Stimulated activated CD8-positive, alpha-beta memory T cell treated with anti-CD3 and anti-CD28 coated beads, Interleukin-15, amount 100 ng/mL, for 48 hours (primary cell): ENCODE measurements around the gene ACKR2.

Experiments used
- DNase-seq, 2 donors: peaks; one replicate each; pipeline ENCODE4 v3.0.0-alpha.2; 2020; ENCODE audit warnings: low read depth in 2 of 2

Gene ACKR2

DNA sequence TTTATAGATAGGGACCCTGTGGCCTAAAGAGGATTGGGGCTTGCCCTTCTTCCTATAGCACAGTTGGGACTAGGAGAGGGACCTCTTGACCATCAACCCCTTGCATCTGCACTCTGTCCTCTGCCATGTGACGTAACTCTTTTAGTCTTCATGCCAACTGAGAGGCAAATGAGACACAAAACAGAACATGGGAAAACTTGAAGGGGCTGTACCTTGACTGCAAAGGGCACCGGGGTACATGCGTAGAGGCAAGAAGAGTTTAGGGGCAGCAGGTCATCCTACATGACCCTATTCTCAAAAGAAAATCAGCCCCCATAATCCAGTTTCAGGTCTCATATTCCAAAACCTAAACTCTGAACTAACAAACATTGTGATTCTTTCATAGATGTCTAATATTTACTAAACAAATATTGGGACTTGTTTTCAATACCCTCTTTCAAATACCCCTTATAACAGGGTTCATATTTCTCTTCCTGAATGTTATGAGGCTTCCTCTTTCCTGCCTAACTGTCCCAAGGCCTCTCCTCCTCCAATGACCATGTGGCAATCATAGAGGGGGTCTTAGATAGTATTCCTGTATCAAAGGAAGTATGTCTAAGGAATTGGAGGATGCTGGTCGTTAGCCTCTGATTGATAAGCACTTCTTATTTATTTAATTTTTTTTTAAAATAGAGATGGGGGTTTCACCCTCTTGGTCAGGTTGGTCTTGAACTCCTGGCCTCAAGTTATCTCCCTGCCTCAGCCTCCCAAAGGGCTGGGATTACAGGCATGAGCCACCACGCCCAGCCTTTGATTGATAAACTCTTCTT, 20.6 kb downstream of the ACKR2 start:
- DNase-seq = no peak

DNA sequence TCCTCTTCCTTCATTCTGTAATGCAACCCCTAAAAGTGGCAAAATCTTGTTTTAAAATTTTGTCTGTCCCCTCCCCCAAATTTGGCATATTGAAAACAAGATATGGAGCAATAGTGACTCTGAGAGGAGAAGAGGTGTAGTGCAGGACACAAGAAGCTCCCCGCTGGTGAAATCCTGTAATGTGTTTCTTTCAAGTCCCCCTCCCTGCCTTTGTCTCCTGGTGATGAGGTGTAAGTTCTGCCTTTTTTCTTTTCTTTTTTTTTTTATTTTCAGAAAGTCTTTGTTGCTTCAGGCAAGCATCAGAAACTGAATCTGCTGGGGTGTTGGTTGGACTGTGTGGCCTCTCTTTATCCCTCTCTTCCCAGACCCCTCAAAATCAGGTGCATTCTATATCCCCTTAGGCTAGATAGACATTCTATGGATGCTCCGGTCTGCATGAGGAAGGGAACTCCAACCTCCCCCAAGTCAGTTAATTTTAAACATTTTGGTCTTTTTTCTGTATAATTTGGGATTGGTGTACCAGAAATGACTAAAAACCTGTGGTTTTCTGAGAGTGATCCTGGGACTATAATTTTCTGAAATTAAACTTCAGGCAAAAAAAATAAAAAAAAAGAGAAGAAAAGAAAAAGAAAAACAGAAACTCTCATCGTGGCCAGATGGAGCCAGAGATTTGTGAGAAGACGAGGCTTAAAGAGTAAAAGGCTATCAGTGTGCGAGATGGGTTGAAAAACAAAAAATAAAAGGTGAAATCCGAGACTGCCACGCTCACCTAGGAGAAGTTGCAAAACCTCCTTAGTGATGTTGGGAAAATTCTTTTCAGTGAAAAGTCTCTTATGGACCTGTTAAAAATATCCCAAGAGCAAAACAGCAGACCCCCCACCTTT, 21.4 kb downstream of the ACKR2 start:
- no peak for DNase-seq

DNA sequence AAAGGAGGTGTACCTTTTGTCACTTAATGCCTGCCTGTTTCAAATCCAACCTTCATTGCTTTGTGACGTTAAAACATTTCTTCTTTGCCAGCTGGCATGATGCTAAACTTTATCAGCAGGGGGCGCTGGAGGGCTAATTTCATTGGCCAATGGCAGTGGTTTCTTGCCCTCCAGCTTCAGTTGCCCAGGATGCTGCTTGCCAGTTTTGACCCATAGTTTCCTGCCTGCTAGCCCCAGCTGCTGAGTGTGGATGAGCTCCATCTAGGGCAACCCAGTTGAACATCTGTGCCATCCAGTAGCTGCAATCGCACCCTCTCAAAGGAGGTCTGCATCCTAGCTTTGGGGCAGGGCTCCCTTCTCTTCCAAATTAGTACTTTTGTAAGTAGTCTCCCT, 22.1 kb downstream of the ACKR2 start:
- peak; percentile 53 to 63 for DNase-seq

DNA sequence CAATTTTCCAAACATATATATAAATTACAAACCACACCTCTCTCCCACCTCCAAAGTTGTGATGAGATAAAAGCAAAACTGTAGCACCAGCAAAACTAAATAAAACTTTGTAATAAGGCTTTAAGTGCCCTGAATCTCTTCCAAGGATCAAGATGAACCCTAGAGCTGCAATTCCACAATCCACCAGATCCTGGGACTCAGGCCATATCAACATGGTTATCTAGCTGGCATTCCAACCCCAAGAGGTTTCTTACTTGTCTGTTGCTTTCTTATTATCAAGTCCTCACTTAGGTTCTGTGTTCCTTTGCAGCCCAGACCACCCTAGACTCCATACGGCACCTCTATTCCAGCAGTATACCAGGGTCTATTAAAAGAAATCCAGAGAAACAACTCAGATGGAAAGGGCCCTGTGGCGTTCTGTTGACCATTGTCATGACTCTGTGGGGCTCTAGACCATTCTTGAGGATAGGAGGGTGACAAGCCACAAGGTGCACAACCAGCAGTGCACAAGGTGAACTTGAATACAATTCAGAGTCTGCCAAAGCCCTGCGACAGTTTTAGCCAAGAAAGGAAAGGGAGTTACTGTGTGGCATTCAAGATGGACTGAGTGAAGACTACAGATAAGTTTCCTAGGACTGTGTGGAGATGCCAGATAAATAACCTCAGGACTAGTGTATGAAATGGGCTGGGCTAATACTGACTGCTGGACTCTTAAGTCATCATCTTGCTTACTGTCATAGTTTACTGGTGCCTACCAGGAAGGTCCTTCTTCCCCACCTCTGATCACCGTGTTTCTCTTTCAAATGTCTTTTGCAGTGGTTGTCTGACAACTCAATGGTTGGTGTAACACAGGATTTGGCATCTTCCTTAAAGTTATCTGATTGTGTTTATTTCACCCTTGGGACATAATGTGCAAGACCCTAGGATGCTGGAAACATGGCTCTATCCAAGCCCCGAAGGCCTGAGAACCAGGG, 27.2 kb downstream of the ACKR2 start:
- DNase-seq = no peak

DNA sequence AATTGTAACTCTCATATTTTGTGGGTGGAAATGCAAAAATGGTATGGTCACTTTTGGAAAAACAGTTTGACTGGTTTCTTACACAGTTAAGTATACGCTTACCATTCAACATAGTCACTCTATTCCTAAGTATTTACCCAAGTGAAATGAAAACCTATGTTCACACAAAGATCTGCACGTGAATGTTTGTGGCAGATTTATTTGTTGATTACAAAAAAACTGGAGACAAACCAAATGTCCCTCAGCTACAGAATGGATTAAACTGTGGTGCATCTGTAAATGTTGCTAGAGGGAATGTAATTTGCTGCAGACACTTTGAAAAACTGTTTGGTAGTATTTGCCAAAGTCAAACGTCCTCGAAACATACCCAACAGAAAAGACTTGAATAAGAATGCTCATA, 29.3 kb downstream of the ACKR2 start:
- DNase-seq = no peak

DNA sequence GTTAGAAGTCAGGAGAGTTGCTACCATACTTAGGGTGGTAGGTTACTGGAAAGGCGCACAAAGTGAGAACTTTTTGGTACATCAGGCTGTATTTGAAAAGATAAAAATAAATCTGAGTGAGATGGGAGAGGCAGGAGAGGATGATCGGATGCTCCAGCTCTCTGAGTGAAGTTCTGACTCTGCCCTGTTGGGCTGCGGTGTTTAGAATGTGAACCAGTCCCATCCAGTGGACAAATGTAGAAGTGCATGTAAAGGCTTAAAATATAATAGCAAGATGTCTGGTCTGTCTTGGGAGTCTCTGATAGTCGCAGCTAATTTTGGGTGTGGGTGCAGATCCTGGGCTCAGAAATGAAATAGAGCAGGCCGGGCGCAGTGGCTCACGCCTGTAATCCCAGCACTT, 30.4 kb downstream of the ACKR2 start:
- no peak for DNase-seq

DNA sequence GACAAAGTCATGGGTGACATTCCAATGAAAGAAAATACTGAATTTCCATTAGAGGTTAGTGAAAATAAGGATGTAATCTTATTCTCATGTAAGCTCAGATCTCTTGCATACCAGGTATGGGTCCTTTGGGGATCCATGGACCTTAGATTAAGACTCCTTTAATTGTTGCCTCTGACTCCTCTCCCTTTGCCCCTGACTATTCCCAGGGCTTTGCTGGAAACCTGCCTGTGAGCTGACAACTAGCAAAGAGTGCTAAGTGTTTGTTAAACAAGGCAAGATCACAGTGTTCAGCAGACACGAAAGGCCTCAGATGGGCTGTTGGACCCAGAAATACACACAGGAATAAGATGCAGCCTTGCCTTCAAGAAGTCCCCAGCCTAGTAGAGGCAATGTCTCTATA, 32.1 kb downstream of the ACKR2 start:
- DNase-seq = no peak

DNA sequence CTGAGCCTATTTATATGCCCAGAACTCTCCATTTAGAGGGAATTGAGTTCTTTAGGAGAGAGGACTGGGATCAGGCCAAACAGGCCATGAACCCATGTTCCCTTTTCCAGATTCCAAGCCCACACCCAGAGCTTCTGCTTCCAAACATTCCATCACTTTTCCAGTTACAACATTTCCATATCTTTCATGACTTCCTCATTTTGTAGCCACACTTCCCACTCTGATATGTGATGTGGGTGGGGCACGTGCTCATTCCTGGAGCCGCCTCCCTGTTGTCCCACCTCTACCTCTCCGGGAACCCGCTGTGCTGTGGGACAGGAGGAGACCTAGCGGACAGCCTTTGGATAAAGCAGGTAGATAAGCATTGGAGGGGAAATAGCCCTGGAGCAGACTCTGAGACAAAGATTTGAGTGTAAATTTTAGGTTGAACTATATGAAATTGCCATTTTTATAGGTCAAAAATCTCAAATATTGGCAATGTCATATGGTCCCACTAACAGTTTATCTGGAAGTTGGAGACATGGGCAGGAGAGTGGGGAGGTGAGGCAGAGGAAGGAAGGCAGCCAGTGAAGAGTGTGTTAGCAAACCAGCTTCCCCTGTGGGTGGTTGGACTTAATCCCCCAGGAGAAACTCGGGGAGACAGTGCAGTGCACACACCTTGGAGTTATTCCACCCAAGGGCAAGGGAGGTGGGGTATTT, 34.6 kb downstream of the ACKR2 start:
- DNase-seq = no peak

DNA sequence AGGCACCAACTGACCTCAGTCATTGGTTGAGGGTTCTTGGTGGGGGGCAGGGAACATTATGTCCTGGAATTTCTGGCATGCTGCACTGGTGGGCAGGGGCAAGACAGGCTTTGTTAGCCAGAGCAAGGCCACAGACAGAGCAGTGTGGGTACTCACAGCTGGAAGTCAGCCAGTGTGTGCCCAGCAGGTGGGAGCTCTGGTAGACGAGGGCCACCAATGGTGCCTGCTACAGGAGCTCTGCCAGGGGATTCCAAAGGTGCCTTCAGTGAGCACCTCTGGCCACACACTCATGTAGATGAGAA, 35.1 kb downstream of the ACKR2 start:
- DNase-seq = no peak

DNA sequence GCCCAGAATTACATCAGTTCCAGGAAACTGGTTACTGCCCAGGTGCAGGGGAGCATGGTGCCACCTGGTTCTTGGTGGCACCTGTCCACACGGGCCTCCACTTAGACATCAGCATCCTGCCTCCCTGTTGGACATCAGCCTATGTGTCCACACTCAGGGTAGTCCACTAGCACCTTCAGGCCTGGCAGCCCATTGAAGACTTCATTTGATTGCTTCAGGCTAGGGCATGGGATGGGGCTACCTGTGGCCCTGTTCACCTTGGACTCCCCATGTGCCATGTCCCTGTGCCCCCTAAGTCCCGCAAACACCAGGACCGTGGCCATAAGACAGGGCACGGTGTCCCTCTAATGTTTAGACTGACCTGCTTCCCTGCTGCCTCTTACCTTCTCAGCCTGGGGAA, 35.6 kb downstream of the ACKR2 start:
- DNase-seq = no peak

DNA sequence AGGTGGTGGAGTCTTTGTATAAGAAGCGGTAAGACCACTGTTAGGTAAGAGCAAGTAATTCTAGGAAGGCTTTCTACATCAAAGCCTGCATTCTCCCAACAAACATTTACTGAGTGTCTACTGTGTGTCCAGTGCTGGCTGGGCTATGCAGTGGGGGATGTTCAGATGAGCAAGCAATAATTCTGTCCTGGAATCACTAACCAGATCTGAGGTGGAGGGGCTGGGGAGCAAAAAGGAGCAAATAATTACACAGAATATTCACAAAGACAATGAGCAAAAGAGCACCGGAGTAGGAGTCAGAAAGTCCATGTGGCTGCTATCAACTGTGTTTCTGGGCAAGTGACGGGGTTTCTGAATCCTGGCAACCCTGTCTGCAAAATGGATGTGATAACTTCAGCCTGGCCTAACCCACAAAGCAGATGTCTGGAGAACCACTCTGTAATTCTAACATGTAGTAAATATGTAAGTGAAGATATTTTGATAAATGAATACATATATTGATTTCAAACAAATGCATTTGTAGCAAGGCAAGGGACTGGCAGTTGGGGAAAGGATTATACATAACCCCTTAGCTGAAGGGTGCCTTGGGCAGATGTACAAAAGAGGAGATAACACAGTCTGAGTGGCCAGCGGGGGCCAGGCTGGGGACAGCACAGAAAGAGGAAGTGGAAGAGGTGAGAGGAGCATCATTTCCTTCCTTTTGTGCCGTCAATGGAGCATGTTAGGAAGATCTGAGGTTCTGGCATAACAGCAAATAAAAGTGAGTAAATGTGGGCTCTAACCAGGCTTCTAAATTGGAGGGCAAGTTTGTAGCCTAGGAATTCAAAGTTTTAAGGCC, 37.7 kb downstream of the ACKR2 start:
- no peak for DNase-seq

DNA sequence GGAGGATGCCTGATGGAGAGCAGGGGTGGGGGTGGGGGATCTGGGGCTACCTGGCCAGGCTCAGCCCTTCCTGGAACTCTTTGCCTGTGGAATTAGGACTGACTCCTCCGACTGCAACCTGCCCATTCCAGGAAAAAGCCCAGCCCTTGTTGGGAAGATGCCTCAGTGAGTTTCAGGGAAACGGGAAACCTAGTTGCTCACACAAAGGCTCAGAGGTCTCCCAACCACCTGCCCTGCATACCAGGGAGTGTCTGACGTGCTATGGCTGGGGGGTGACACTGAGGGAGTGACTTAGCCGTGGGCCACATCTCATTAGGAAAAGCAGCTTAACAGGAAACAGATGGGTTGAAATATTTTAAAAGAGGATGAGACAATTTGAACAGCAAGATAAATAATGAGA, 38.5 kb downstream of the ACKR2 start:
- no peak for DNase-seq

DNA sequence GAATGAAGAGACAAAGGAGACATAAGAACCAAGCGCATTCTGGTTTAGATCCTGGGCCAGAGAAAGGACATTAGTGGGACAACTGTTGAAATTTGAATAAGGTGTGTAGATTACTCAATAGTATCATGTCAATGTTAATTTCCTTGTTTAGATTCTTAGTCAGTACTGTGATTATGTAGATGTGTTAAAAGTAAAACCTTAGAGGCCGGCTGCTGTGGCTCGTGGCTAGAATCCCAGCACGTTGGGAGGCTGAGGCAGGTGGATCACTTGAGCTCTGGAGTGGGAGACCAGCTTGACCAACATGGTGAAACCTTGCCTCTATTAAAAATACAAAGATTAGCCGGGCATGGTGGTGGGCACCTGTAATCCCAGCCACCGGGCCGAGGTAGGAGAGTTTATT, 39.8 kb downstream of the ACKR2 start:
- no peak for DNase-seq

DNA sequence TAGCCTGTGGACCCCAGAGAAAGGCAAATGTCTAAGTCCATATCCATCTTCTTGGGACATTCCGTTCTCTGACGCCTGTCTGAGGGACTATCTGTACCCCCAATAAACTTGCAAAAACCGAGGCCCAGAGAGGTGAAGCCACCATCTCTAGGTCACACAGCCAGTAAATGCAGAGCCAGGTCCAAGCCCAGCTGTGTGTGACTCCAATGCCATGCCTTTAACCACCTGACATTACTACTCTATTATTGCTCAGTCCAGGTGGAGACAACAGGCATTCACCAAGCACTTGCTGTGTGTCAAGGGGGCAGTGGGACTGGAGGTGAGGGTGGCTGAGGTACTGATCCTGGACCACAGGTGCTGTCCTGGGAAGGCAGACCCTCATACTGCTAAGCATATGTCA, 41.0 kb downstream of the ACKR2 start:
- no peak for DNase-seq

DNA sequence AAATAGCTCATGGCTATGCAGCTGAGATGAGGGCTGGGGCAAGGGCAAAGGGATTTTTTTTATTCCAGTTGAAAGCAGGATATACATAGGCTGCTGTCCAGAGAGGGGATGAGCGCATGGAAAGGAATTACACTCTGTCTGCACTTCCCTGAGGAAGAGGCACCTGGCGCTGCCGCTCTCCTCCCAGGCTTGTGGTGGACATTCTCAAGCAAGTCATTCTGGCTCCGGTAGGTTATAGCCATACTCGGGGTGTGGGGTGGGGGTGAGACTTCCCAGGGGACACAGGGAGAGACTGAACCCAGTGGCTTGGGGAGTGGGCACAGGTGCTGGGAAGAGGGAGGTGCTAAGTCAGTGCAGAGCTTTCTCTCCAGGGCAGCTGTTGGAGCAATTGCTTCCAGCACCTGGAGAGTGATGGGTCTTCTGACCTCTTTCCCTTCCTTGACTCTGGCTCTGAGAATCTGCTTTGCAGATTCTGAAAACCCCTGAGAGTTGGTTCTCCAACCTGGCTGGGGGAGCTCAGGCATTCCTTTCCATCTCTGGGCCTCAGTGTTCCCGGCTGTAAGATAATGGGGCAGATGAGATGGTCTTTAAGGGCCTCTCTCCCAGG, 42.1 kb downstream of the ACKR2 start:
- no peak for DNase-seq

DNA sequence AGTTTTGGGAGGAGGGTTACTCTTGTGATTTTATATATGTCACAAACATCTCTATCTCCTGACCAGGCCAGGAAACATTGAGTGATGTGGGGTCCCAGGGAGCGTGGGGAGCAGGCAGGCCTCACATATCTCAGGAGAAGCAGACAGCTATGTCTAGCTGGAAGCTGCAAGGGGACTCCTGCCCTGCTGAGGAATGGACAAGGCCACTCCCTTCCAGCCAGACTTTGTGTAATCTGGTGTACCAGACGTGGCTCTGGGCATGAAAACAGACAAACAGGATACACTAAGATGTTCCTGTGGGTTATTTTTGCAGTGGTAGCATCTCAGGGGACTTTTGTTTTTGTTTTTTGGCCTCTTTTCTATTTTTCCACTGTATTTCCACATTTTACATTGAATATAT, 43.2 kb downstream of the ACKR2 start:
- no peak for DNase-seq

DNA sequence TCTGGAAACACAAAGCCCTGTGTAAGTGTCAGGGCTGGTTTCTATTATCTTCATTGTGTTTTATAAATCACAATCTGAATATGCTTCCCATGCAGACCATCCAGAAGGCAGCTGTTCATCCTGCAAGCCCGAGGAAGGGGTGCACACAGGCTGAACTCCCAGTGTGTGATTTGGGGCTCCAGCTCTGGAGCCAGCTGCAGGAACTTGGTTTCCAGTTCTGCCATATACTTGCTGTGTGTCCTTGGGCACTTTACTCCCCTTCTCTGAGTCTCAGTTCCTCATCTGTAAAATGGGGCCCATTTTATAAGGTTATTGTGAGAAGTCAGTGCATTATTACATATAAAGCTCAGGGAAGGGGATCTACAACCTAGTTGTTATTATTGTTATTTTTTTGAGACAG, 43.8 kb downstream of the ACKR2 start:
- no peak for DNase-seq

DNA sequence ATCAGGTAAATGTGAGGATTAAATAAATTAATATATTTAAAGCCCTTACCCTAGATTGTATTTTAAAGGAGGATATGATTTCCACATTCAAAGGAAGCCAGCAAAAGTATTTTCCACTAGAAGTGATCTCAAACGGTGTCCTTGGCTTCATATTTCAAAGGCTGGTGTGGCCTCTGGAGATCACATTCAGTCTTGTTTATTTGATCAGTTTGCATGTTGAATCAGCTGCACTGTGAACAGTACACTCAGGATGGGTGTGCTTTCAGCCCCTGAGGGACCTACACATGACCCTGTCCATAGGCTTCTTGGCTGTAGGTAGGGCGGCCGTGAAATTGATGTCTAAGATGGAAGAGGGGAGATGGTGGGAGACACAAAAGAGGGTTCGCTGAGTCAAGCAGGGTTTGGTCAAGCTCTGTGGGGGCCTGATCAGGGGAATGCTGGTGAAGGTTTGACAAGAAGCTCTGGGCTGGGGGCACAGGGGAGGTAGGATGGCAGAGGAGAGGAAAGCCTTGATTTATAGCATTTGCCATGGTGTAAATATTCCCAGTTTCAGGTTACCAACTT, 44.6 kb downstream of the ACKR2 start:
- no peak for DNase-seq

DNA sequence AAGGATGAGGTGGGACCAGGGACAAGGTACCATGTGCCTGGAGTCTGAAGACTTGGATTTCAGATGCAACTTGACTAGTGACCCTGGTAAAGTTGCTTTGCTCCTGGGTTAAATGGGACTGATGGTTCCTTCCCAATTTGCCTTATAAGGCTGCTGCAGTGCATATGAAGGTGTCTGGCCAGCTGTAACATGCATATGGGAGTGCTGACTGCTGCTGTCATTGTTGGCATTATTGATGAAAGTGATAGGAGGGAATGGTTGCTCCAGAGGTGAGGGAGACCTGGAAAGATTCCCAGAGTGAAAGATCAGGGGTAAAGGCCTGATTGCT, 45.9 kb downstream of the ACKR2 start:
- DNase-seq = no peak
